Fibroblast of skin of right quadriceps (primary cell): Measurements from ENCODE around the gene CLEC3B.

Source experiments
- DNase-seq: peaks from one replicate; pipeline ENCODE4 v3.0.0-alpha.2; 2013

Gene CLEC3B

GRCh38 chr3:45007091-45007490, 19.0 kb upstream of the CLEC3B start:
- DNase-seq = no peak

GRCh38 chr3:45008117-45008516, 18.0 kb upstream of the CLEC3B start:
- DNase-seq = peak; percentile 53

GRCh38 chr3:45009868-45010267, 16.2 kb upstream of the CLEC3B start:
- DNase-seq = no peak

- DNase-seq = peak; percentile 96
Measured at GRCh38 chr3:45010811-45011333, 15.2 kb upstream of the CLEC3B start.

GRCh38 chr3:45011756-45012508, 14.2 kb upstream of the CLEC3B start:
- peak; percentile 97 for DNase-seq

- DNase-seq = no peak
Measured at GRCh38 chr3:45012577-45012976, 13.5 kb upstream of the CLEC3B start.

GRCh38 chr3:45016916-45017315, 9.2 kb upstream of the CLEC3B start:
- no peak for DNase-seq

GRCh38 chr3:45017821-45018220, 8.3 kb upstream of the CLEC3B start:
- no peak for DNase-seq

GRCh38 chr3:45020534-45020933, 5.6 kb upstream of the CLEC3B start:
- no peak for DNase-seq

GRCh38 chr3:45021524-45022297, 4.4 kb upstream of the CLEC3B start:
- no peak for DNase-seq

GRCh38 chr3:45023675-45024074, 2.4 kb upstream of the CLEC3B start:
- DNase-seq = no peak

- DNase-seq = no peak
Measured at GRCh38 chr3:45024542-45025255, 1.4 kb upstream of the CLEC3B start.

- DNase-seq = peak; percentile 44
Measured at GRCh38 chr3:45026957-45027356, 854 bp downstream of the CLEC3B start.

GRCh38 chr3:45027441-45027840, 1.3 kb downstream of the CLEC3B start:
- DNase-seq = no peak

- no peak for DNase-seq
Measured at GRCh38 chr3:45029216-45029615, 3.1 kb downstream of the CLEC3B start.

- peak; percentile 82 for DNase-seq
Measured at GRCh38 chr3:45029661-45030060, 3.6 kb downstream of the CLEC3B start.

- DNase-seq = no peak
Measured at GRCh38 chr3:45031531-45031930, 5.4 kb downstream of the CLEC3B start.

- DNase-seq = no peak
Measured at GRCh38 chr3:45032113-45032512, 6.0 kb downstream of the CLEC3B start.

GRCh38 chr3:45033791-45034190, 7.7 kb downstream of the CLEC3B start:
- no peak for DNase-seq

GRCh38 chr3:45034612-45035252, 8.6 kb downstream of the CLEC3B start:
- DNase-seq = no peak

GRCh38 chr3:45035441-45036301, 9.6 kb downstream of the CLEC3B start:
- DNase-seq = peak; percentile 42
